ENCODE data around the gene VWA8.
A peak's percentile ranks its signal among the peaks of the same experiment; 100 is the strongest.

The VWA8 gene

GRCh38 chr13:41960637-41961465 lies at the start of gene VWA8:
TSS of gene VWA8 (minus strand) at chr13:41961109. CDS start at chr13:41961015, 94 bp downstream.
- Mint-ChIP-seq H3K27ac (peak within 1 kb of the TSS; percentile 86), H3K4me3 (peak within 1 kb of the TSS; percentile 94), H3K9me3 (no peaks in the 10 kb centered on the region), H3K4me1 (peaks cover 9% of the 10 kb centered on the region), H3K36me3 (peaks cover 1% of the 10 kb centered on the region), H3K27me3 (peaks cover 7% of the 10 kb centered on the region)
- DNase-seq (ENCODE audit: low spot score in 2 of 2) = peak; percentile 78 to 86
- peak; percentile 95 for ATAC-seq (ENCODE audit: low read depth)

GRCh38 chr13:42009057-42009456 lies 48.1 kb upstream of the VWA8 start:
- Mint-ChIP-seq H3K9me3 (no peaks in the 10 kb centered on the region), H3K27ac (no peak overlapping the region), H3K36me3 (no peaks in the 10 kb centered on the region), H3K4me3 (no peak overlapping the region), H3K27me3 (peaks cover 14% of the 10 kb centered on the region), H3K4me1 (no peaks in the 10 kb centered on the region)
- ATAC-seq (ENCODE audit: low read depth) (no peak), DNase-seq (ENCODE audit: low spot score in 2 of 2) (no peak)

- ATAC-seq (ENCODE audit: low read depth) = no peak
- H3K36me3 Mint-ChIP-seq = no peaks in the 10 kb centered on the region
- no peak overlapping the region for H3K27ac Mint-ChIP-seq
- H3K4me1 Mint-ChIP-seq = no peaks in the 10 kb centered on the region
- peaks cover 12% of the 10 kb centered on the region for H3K27me3 Mint-ChIP-seq
- no peak for DNase-seq (ENCODE audit: low spot score in 2 of 2)
- no peak overlapping the region for H3K4me3 Mint-ChIP-seq
- no peaks in the 10 kb centered on the region for H3K9me3 Mint-ChIP-seq
Observed at GRCh38 chr13:42007844-42008243, 46.9 kb upstream of the VWA8 start.

- Mint-ChIP-seq H3K27ac (no peak overlapping the region), H3K4me1 (no peaks in the 10 kb centered on the region), H3K4me3 (no peak overlapping the region), H3K9me3 (no peaks in the 10 kb centered on the region), H3K36me3 (no peaks in the 10 kb centered on the region), H3K27me3 (peaks cover 10% of the 10 kb centered on the region)
- no peak for ATAC-seq (ENCODE audit: low read depth)
- no peak for DNase-seq (ENCODE audit: low spot score in 2 of 2)
Observed at GRCh38 chr13:42002066-42002465, 41.2 kb upstream of the VWA8 start.

GRCh38 chr13:42001580-42001979 lies 40.7 kb upstream of the VWA8 start:
- Mint-ChIP-seq H3K4me1 (no peaks in the 10 kb centered on the region), H3K4me3 (no peak overlapping the region), H3K27ac (no peak overlapping the region), H3K9me3 (no peaks in the 10 kb centered on the region), H3K27me3 (peaks cover 10% of the 10 kb centered on the region), H3K36me3 (no peaks in the 10 kb centered on the region)
- ATAC-seq (ENCODE audit: low read depth) (no peak), DNase-seq (ENCODE audit: low spot score in 2 of 2) (no peak)

GRCh38 chr13:42000846-42001245 lies 39.9 kb upstream of the VWA8 start:
- no peaks in the 10 kb centered on the region for H3K4me1 Mint-ChIP-seq
- no peak for DNase-seq (ENCODE audit: low spot score in 2 of 2)
- no peak overlapping the region for H3K27ac Mint-ChIP-seq
- H3K27me3 Mint-ChIP-seq = peaks cover 10% of the 10 kb centered on the region
- H3K9me3 Mint-ChIP-seq = no peaks in the 10 kb centered on the region
- H3K36me3 Mint-ChIP-seq = no peaks in the 10 kb centered on the region
- H3K4me3 Mint-ChIP-seq = no peak overlapping the region
- ATAC-seq (ENCODE audit: low read depth) = no peak

- Mint-ChIP-seq H3K9me3 (no peaks in the 10 kb centered on the region), H3K27me3 (peaks cover 6% of the 10 kb centered on the region), H3K4me3 (no peak overlapping the region), H3K27ac (no peak overlapping the region), H3K36me3 (no peaks in the 10 kb centered on the region), H3K4me1 (no peaks in the 10 kb centered on the region)
- no peak for ATAC-seq (ENCODE audit: low read depth)
- DNase-seq (ENCODE audit: low spot score in 2 of 2) = no peak
Observed at GRCh38 chr13:41997396-41997795, 36.5 kb upstream of the VWA8 start.

GRCh38 chr13:41995946-41996345 lies 35.0 kb upstream of the VWA8 start:
- Mint-ChIP-seq H3K4me1 (no peaks in the 10 kb centered on the region), H3K27ac (no peak overlapping the region), H3K9me3 (no peaks in the 10 kb centered on the region), H3K36me3 (no peaks in the 10 kb centered on the region), H3K4me3 (no peak overlapping the region), H3K27me3 (peaks cover 10% of the 10 kb centered on the region)
- DNase-seq (ENCODE audit: low spot score in 2 of 2) = no peak
- no peak for ATAC-seq (ENCODE audit: low read depth)

GRCh38 chr13:41995336-41995735 lies 34.4 kb upstream of the VWA8 start:
- Mint-ChIP-seq H3K27me3 (peaks cover 11% of the 10 kb centered on the region), H3K27ac (no peak overlapping the region), H3K4me3 (no peak overlapping the region), H3K9me3 (no peaks in the 10 kb centered on the region), H3K4me1 (no peaks in the 10 kb centered on the region), H3K36me3 (no peaks in the 10 kb centered on the region)
- DNase-seq (ENCODE audit: low spot score in 2 of 2) (no peak), ATAC-seq (ENCODE audit: low read depth) (no peak)

- H3K9me3 Mint-ChIP-seq = no peaks in the 10 kb centered on the region
Observed at GRCh38 chr13:41994696-41995095, 33.8 kb upstream of the VWA8 start.

GRCh38 chr13:41991936-41992335 lies 31.0 kb upstream of the VWA8 start:
- H3K27ac Mint-ChIP-seq = no peak overlapping the region
- ATAC-seq (ENCODE audit: low read depth) (no peak), DNase-seq (ENCODE audit: low spot score in 2 of 2) (no peak)
- H3K4me3 Mint-ChIP-seq = no peak overlapping the region
- H3K36me3 Mint-ChIP-seq = peaks cover 1% of the 10 kb centered on the region
- H3K27me3 Mint-ChIP-seq = peaks cover 9% of the 10 kb centered on the region
- no peaks in the 10 kb centered on the region for H3K9me3 Mint-ChIP-seq
- H3K4me1 Mint-ChIP-seq = no peaks in the 10 kb centered on the region

More at GRCh38 chr13:41994696-41995095, 33.8 kb upstream of the VWA8 start:
- H3K27ac Mint-ChIP-seq = no peak overlapping the region
- no peak overlapping the region for H3K4me3 Mint-ChIP-seq
- H3K36me3 Mint-ChIP-seq = no peaks in the 10 kb centered on the region
- no peak for DNase-seq (ENCODE audit: low spot score in 2 of 2)
- no peaks in the 10 kb centered on the region for H3K4me1 Mint-ChIP-seq
- peaks cover 11% of the 10 kb centered on the region for H3K27me3 Mint-ChIP-seq
- ATAC-seq (ENCODE audit: low read depth) = no peak

GRCh38 chr13:41988244-41988643 lies 27.3 kb upstream of the VWA8 start:
- Mint-ChIP-seq H3K36me3 (peaks cover 1% of the 10 kb centered on the region), H3K4me1 (no peaks in the 10 kb centered on the region), H3K27me3 (peaks cover 16% of the 10 kb centered on the region), H3K27ac (no peak overlapping the region), H3K4me3 (no peak overlapping the region), H3K9me3 (no peaks in the 10 kb centered on the region)
- ATAC-seq (ENCODE audit: low read depth) = no peak
- no peak for DNase-seq (ENCODE audit: low spot score in 2 of 2)

- Mint-ChIP-seq H3K4me3 (no peak overlapping the region), H3K27ac (no peak overlapping the region), H3K4me1 (no peaks in the 10 kb centered on the region), H3K9me3 (no peaks in the 10 kb centered on the region), H3K27me3 (peaks cover 12% of the 10 kb centered on the region), H3K36me3 (peaks cover 1% of the 10 kb centered on the region)
- ATAC-seq (ENCODE audit: low read depth) (no peak), DNase-seq (ENCODE audit: low spot score in 2 of 2) (no peak)
Observed at GRCh38 chr13:41985788-41986508, 25.0 kb upstream of the VWA8 start.

GRCh38 chr13:41981951-41982715 lies 21.2 kb upstream of the VWA8 start:
- no peak overlapping the region for H3K4me3 Mint-ChIP-seq
- no peaks in the 10 kb centered on the region for H3K9me3 Mint-ChIP-seq
- H3K27ac Mint-ChIP-seq = no peak overlapping the region
- ATAC-seq (ENCODE audit: low read depth) (no peak), DNase-seq (ENCODE audit: low spot score in 2 of 2) (no peak)
- peaks cover 9% of the 10 kb centered on the region for H3K27me3 Mint-ChIP-seq
- H3K36me3 Mint-ChIP-seq = no peaks in the 10 kb centered on the region
- peaks cover 3% of the 10 kb centered on the region for H3K4me1 Mint-ChIP-seq

All from memory B cell (primary cell).